K562 (cell line): ENCODE data around the gene RBFA.

Experiments used
- BCL6 ChIP-seq: fragments of 250-450 bp; sonication (Bioruptor Pico); IDR thresholded peaks from 2 replicates; pipeline ENCODE4 v1.4.0; 2020
- BDP1 ChIP-seq: IDR thresholded peaks from 3 replicates; pipeline ENCODE4 v1.6.1; 2011; ENCODE audit not compliant: insufficient read length, insufficient read depth
- HDAC1 ChIP-seq, 2 experiments: fragments of 450-650 bp; IDR thresholded peaks; 2 replicates each; pipeline ENCODE4 v1.6.1; 2016 to 2017; ENCODE audit warnings: inconsistent platforms in 1 of 2, mild to moderate bottlenecking in 1 of 2, moderate library complexity in 1 of 2
- KAT7 ChIP-seq: sonication (generic); formaldehyde crosslinking; IDR thresholded peaks from 2 replicates; pipeline ENCODE4 v1.8.0; 2022; ENCODE audit warnings: missing genetic modification reagents, mild to moderate bottlenecking, borderline replicate concordance
- REST ChIP-seq, 2 experiments: fragments of 450-650 bp; formaldehyde crosslinking in 1 of 2; IDR thresholded peaks; 2 replicates each; pipeline versions ENCODE4 v1.4.0 to v1.6.1; 2014 to 2020; ENCODE audit warnings: mild to moderate bottlenecking in 2 of 2, borderline replicate concordance in 1 of 2, low read depth in 1 of 2
- SAFB ChIP-seq: fragments of 200-400 bp; formaldehyde crosslinking; IDR thresholded peaks from 2 replicates; pipeline ENCODE4 v1.6.1; 2017; ENCODE audit warnings: low read depth, low read length, borderline replicate concordance
- SRSF1 ChIP-seq: fragments of 200-400 bp; formaldehyde crosslinking; IDR thresholded peaks from 2 replicates; pipeline ENCODE4 v1.6.1; 2017; ENCODE audit warnings: mild to moderate bottlenecking, low read depth, low read length, moderate library complexity
- TCF7L2 ChIP-seq: fragments of 150-350 bp; IDR thresholded peaks from 2 replicates; pipeline ENCODE4 v1.6.1; 2016; ENCODE audit warnings: low read depth, mild to moderate bottlenecking, low read length, moderate library complexity
- TEAD1 ChIP-seq, 2 experiments: fragments of 450-650 bp in 1 of 2; sonication (generic) in 1 of 2; formaldehyde crosslinking; IDR thresholded peaks; 2 replicates each; pipeline versions ENCODE4 v1.4.0 to v1.8.0; 2020 to 2022; ENCODE audit warnings: mild to moderate bottlenecking in 2 of 2, missing genetic modification reagents in 1 of 2
- USF2 ChIP-seq: sonication (generic); formaldehyde crosslinking; IDR thresholded peaks from 2 replicates; pipeline ENCODE4 v1.5.0; 2020; ENCODE audit warnings: missing genetic modification reagents
- ZNF644 ChIP-seq: fragments of 200-800 bp; sonication (Bioruptor generic); IDR thresholded peaks from 2 replicates; pipeline ENCODE4 v1.6.1; 2016; ENCODE audit warnings: low read depth, missing genetic modification characterization, missing compliant biosample characterization

GRCh38 chr18:80040515-80040914 lies 6.3 kb downstream of the RBFA start:
- TF ChIP-seq TEAD1 (CRISPR knock-in tag; IDR thresholded peaks at IDR 0.05) (no peak), USF2 (CRISPR knock-in tag) (no peak), REST (IDR thresholded peaks at IDR 0.05; ENCODE audit: borderline replicate concordance) (no peak), REST (CRISPR knock-in tag; IDR thresholded peaks at IDR 0.05; ENCODE audit: low read depth) (no peak), SAFB (no peak), ZNF644 (tag) (no peak), HDAC1 (IDR thresholded peaks at IDR 0.05) (no peak), KAT7 (CRISPR knock-in tag) (no peak), TCF7L2 (no peak), BDP1 (no peak), SRSF1 (no peak), BCL6 (CRISPR knock-in tag) (no peak)
